HepG2 (cell line): ENCODE measurements around the gene TUBA4B. TPM values are rescaled to one million over a fixed set of nuclear protein-coding genes. Genes with fewer than 3 reads are reported as not detected.
A peak's percentile ranks its signal among the peaks of the same experiment; 100 is the strongest.

Source experiments
- ATAC-seq: fragments of 200-7000 bp; cut with Tn5 transposase; 3 replicates; pipeline ENCODE4 v1.9.1; 2020; ENCODE audit warnings: mild to moderate bottlenecking, moderate library complexity
- BruUV-seq: library from RNA; stranded (reverse); fragments of 400-500 nt; replicated peaks from 2 replicates; lab custom pipeline; 2021; lab: Mats Ljungman, UMichigan
- CTCF ChIA-PET: fragments of 300-600 bp; formaldehyde crosslinking; extraction: SDS; loops from one replicate; lab custom pipeline; 2021; ENCODE audit warnings: low total read pairs, inconsistent platforms, low intra/inter-chr PET ratio; lab: Yijun Ruan, JAX
- POLR2A ChIA-PET: fragments of 350-600 bp; sonication (Branson Sonifier 250); formaldehyde crosslinking; loops from one replicate; lab custom pipeline; 2020; ENCODE audit warnings: antibody characterized with exemption, inconsistent platforms; lab: Yijun Ruan, JAX
- DNase-seq: peaks from one replicate; pipeline ENCODE4 v3.0.0-alpha.2; 2015; ENCODE audit warnings: low spot score
- FAIRE-seq: peaks from 3 replicates; lab custom pipeline; 2011; peaks lifted over from hg19 to GRCh38; lab: Jason Lieb, UNC
- H2AFZ ChIP-seq: one replicate; pipeline ENCODE4 v1.6.1; 2011; ENCODE audit warnings: low read length, inconsistent platforms
- H3K27ac ChIP-seq: fragments of 300-600 bp; 3 replicates; pipeline ENCODE4 v1.8.0; 2011; ENCODE audit warnings: mixed run types, mild to moderate bottlenecking, mixed read lengths, low read length, inconsistent platforms; ENCODE audit not compliant: insufficient read depth; ENCODE audit errors: extremely low read length
- H3K27me3 ChIP-seq, 2 experiments: fragments of 200-600 bp in 1 of 2; 2 replicates in 1 of 2; 3 replicates in 1 of 2; pipeline versions ENCODE4 v1.6.0 to v1.8.0; 2011; ENCODE audit warnings: low read length in 2 of 2, mild to moderate bottlenecking in 2 of 2, moderate library complexity in 2 of 2, inconsistent platforms in 1 of 2; ENCODE audit not compliant: insufficient read depth in 2 of 2, control insufficient read depth in 1 of 2
- H3K36me3 ChIP-seq, 2 experiments: fragments of 200-600 bp in 1 of 2; replicated peaks in 1 of 2; 2 replicates in 1 of 2; 3 replicates in 1 of 2; pipeline versions ENCODE4 v1.5.1 to v1.8.0; 2011; ENCODE audit warnings: low read length in 2 of 2, inconsistent platforms in 1 of 2; ENCODE audit not compliant: insufficient read depth in 2 of 2, control insufficient read depth in 1 of 2
- H3K4me1 ChIP-seq: 2 replicates; pipeline ENCODE4 v1.5.1; 2012; ENCODE audit warnings: low read length, inconsistent platforms; ENCODE audit not compliant: insufficient read depth
- H3K4me2 ChIP-seq: 2 replicates; pipeline ENCODE4 v1.6.0; 2011; ENCODE audit warnings: low read depth, low read length, inconsistent platforms
- H3K4me3 ChIP-seq, 3 experiments: fragments of 200-600 bp in 1 of 3; sonication (generic), shearing (Covaris generic) in 1 of 3; replicated peaks in 1 of 3; 2 replicates each; pipeline ENCODE4 v1.5.1; 2011 to 2016; ENCODE audit warnings: low read length in 3 of 3, inconsistent platforms in 2 of 3, low read depth in 2 of 3, mild to moderate bottlenecking in 2 of 3, control low read depth in 1 of 3, mixed read lengths in 1 of 3; ENCODE audit not compliant: insufficient read depth in 1 of 3
- H3K79me2 ChIP-seq: one replicate; pipeline ENCODE4 v1.6.1; 2011; ENCODE audit warnings: low read length, inconsistent platforms; ENCODE audit not compliant: insufficient read depth
- H3K9ac ChIP-seq: 2 replicates; pipeline ENCODE4 v1.6.0; 2011; ENCODE audit warnings: mild to moderate bottlenecking, low read depth, low read length, inconsistent platforms; ENCODE audit not compliant: insufficient read depth
- H3K9me3 ChIP-seq: 2 replicates; pipeline ENCODE4 v1.5.1; 2012; ENCODE audit warnings: mild to moderate bottlenecking, low read length
- H4K20me1 ChIP-seq: 2 replicates; pipeline ENCODE4 v1.6.0; 2011; ENCODE audit warnings: inconsistent platforms, mild to moderate bottlenecking, low read length, moderate library complexity; ENCODE audit not compliant: insufficient read depth
- AKAP8 ChIP-seq: sonication (generic); formaldehyde crosslinking; IDR thresholded peaks from 2 replicates; pipeline ENCODE4 v1.5.1; 2020; ENCODE audit warnings: mild to moderate bottlenecking, missing genetic modification reagents
- HDAC6 ChIP-seq: fragments of 200-600 bp; sonication (generic); IDR thresholded peaks from 2 replicates; pipeline ENCODE4 v1.7.0; 2017; ENCODE audit warnings: mild to moderate bottlenecking, antibody characterized with exemption, low read length, low read depth
- NRL ChIP-seq: sonication (generic); formaldehyde crosslinking; IDR thresholded peaks from 2 replicates; pipeline ENCODE4 v1.5.0; 2020; ENCODE audit warnings: missing genetic modification reagents, mild to moderate bottlenecking, moderate library complexity, borderline replicate concordance
- TCF7L2 ChIP-seq: IDR thresholded peaks from 2 replicates; pipeline ENCODE4 v1.6.1; 2011; ENCODE audit warnings: mild to moderate bottlenecking, low read depth, low read length, moderate library complexity
- ZFP1 ChIP-seq: IDR thresholded peaks from 2 replicates; pipeline ENCODE4 v1.6.1; 2016
- ZNF224 ChIP-seq: sonication (generic); formaldehyde crosslinking; IDR thresholded peaks from 2 replicates; pipeline ENCODE4 v1.5.0; 2020; ENCODE audit warnings: mild to moderate bottlenecking, missing genetic modification reagents
- ZNF816 ChIP-seq: sonication (generic); formaldehyde crosslinking; IDR thresholded peaks from 2 replicates; pipeline ENCODE4 v1.8.0; 2022; ENCODE audit warnings: missing genetic modification reagents, mild to moderate bottlenecking, borderline replicate concordance
- WGBS: methylation state at CpG from one replicate; pipeline ENCODE4 v1.1.6; 2017; ENCODE audit warnings: low lambda C conversion rate; 5-methylcytosine and 5-hydroxymethylcytosine counted together
- in situ Hi-C: cut with HindIII; loops from 2 replicates; pipeline ENCODE4 v1.10.0; 2017; ENCODE audit warnings: low pct_unique_long_range_greater_than_20kb; ENCODE audit not compliant: extremely low pct_ligation_motif_present
- intact Hi-C: fragments of 100-400 bp; cut with micrococcal nuclease; formaldehyde crosslinking; loops from one replicate; pipeline ENCODE4 v1.10.0; 2022; ENCODE audit not compliant: unreplicated experiment
- polyA plus RNA-seq, 8 experiments: library from polyadenylated mRNA; depleted of rRNA in 3 of 8; stranded (reverse) in 7 of 8; unstranded in 1 of 8; fragments of >200 nt; fragmentation: Illumina TruSeq in 4 of 8; extraction: Trizol in 4 of 8; gene quantifications; 2 replicates each; pipeline versions ENCODE4 v1.2.1 to v1.2.3, GENCODE V29; 2011 to 2016; ENCODE audit warnings: low read depth in 4 of 8, missing spikeins in 1 of 8, mixed read lengths in 1 of 8; ENCODE audit not compliant: insufficient read depth in 1 of 8
- total RNA-seq, 5 experiments: library from RNA; depleted of rRNA; stranded (reverse); fragments of >200 nt; fragmentation: Illumina TruSeq; extraction: Trizol; gene quantifications; 2 replicates each; pipeline ENCODE4 v1.2.3, GENCODE V29; 2016; ENCODE audit warnings: low read depth in 1 of 5
- TF ChIP-seq, protein P1 (sequence below): sonication (generic); formaldehyde crosslinking; IDR thresholded peaks from 2 replicates; pipeline ENCODE4 v1.5.0; 2020; ENCODE audit warnings: mild to moderate bottlenecking, missing genetic modification reagents

Gene TUBA4B
- total and polyA plus RNA-seq, 2 of the 13 experiments (the other 11 are each of a cell fraction or from before 2014, with no cell fraction given), result 0.18 to 0.22 TPM

DNA sequence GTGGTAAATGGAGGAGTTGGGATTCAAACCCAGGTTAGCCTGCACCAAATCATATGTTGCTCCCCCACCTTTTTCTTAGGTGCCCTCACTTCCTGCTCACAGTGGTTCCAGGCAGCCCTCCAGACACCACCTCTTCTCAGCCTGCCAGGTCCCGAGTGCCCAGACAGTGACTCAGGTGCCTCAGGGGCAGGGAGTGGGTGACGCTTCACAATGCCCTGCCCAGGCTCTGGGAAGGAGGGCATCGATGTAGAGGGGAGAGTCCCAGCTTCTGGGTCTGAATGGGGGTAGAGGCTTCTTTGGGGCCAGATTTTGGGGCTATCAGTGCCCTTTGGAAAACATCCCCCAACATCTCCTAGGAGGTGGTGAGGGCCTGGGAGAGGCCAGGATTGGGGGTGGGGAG, 20.9 kb downstream of the TUBA4B start:
- intact Hi-C loops (loop anchor here (1.0 kb wide), 1 partner anchor 45 kb away; the partner anchor contains the start of genes ANKZF1 and ATG9A), in situ Hi-C loops (no loop called here)
- TF ChIP-seq ZNF224 (CRISPR knock-in tag), result no peak
- TF ChIP-seq TCF7L2, result no peak
- TF ChIP-seq HDAC6, result no peak
- no peak for TF ChIP-seq NRL (CRISPR knock-in tag)
- TF ChIP-seq ZNF816, result no peak
- TF ChIP-seq, protein P1, sequence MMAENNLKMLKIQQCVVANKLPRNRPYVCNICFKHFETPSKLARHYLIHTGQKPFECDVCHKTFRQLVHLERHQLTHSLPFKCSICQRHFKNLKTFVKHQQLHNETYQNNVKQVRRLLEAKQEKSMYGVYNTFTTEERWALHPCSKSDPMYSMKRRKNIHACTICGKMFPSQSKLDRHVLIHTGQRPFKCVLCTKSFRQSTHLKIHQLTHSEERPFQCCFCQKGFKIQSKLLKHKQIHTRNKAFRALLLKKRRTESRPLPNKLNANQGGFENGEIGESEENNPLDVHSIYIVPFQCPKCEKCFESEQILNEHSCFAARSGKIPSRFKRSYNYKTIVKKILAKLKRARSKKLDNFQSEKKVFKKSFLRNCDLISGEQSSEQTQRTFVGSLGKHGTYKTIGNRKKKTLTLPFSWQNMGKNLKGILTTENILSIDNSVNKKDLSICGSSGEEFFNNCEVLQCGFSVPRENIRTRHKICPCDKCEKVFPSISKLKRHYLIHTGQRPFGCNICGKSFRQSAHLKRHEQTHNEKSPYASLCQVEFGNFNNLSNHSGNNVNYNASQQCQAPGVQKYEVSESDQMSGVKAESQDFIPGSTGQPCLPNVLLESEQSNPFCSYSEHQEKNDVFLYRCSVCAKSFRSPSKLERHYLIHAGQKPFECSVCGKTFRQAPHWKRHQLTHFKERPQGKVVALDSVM (CRISPR knock-in tag), result no peak
- TF ChIP-seq ZFP1 (CRISPR knock-in tag), result no peak
- TF ChIP-seq AKAP8, result no peak
- WGBS, result 14% methylated on average over 3 of the region's 3 CpGs
- DNase-seq (no peak), FAIRE-seq (no peak), ATAC-seq (no peak)
- Histone ChIP-seq H3K9me3 (no peaks in the 10 kb centered on the region), H3K9ac (no peak overlapping the region), H4K20me1 (no peaks in the 10 kb centered on the region), H2AFZ (no peak overlapping the region), H3K27ac (no peak overlapping the region), H3K27me3 (peaks cover 0 to 9% of the 10 kb centered on the region in 2 experiments; a peak in 1 of 5 replicates), H3K79me2 (no peaks in the 10 kb centered on the region), H3K36me3 (no peaks in the 10 kb centered on the region), H3K4me2 (peak overlapping the region; percentile 40), H3K4me1 (peaks cover 54% of the 10 kb centered on the region), H3K4me3 (peak overlapping the region in 1 of 3 experiments; percentile 18; a peak in 1 of 6 replicates)
- CTCF ChIA-PET, result no interaction called here
- no TSS peak for BruUV-seq
- POLR2A ChIA-PET, result interaction anchor here (0.6 to 1.8 kb wide), 11 partner anchors 12 to 272 kb away, joined by 3 to 16 read pairs (median 4); partner anchors contain the start of genes CNPPD1, GLB1L, STK16 and TUBA4A
